Breast epithelium (tissue), 3 donors: ENCODE measurements around the gene BCAS1.

Experiments
- POLR2A ChIP-seq: fragments of 450-650 bp; IDR thresholded peaks from one replicate; pipeline ENCODE4 v1.6.1; 2016; ENCODE audit warnings: antibody characterized with exemption, mild to moderate bottlenecking, moderate library complexity
- POLR2AphosphoS5 ChIP-seq, 3 donors: sonication (generic); formaldehyde crosslinking; IDR thresholded peaks; one replicate each; pipeline ENCODE4 v1.6.1; 2017; ENCODE audit warnings: antibody characterized with exemption in 3 of 3

- no peak for TF ChIP-seq POLR2A
- no peak for TF ChIP-seq POLR2AphosphoS5 (IDR thresholded peaks at IDR 0.05)
Observed at GRCh38 chr20:53995949-53996348, 74.4 kb downstream of the BCAS1 start.
